ENCODE data around the gene DSE.

Gene DSE

GRCh38 chr6:116405652-116406356, 35.1 kb downstream of the DSE start:
- 100% methylated on average over 4 of the region's 8 CpGs for WGBS (ENCODE audit: insufficient coverage)
- POLR2A ChIA-PET, result no interaction called here
- H3K9me3 ChIP-seq (ENCODE audit: control extremely low read depth in 1 of 5, control insufficient read depth in 4 of 5, insufficient read depth in 2 of 5, low read depth in 1 of 5, low read length in 4 of 5), result no peaks in the 10 kb centered on the region
- no peak for DNase-seq
- H3K27me3 ChIP-seq (replicated peaks in 2 of 5; ENCODE audit: control insufficient read depth in 4 of 5, insufficient read depth in 5 of 5, low read length in 4 of 5), result no peaks in the 10 kb centered on the region
- no peak overlapping the region for H3K4me3 ChIP-seq (ENCODE audit: control insufficient read depth in 1 of 7, extremely low read depth in 1 of 7, insufficient read depth in 4 of 7, low read depth in 2 of 7, low read length in 6 of 7)
- H3K27ac ChIP-seq (ENCODE audit: insufficient read depth in 1 of 2, low read depth in 1 of 2, low read length in 2 of 2, poor library complexity in 1 of 2, severe bottlenecking in 2 of 2), result no peak overlapping the region
- H3K4me1 ChIP-seq (ENCODE audit: control extremely low read depth in 1 of 4, control insufficient read depth in 4 of 4, insufficient read depth in 4 of 4, low read length in 3 of 4), result peaks cover 11 to 33% (median 26%) of the 10 kb centered on the region in 4 experiments
- peaks cover 0 to 4% (median 0%) of the 10 kb centered on the region in 4 experiments for H3K36me3 ChIP-seq (ENCODE audit: control insufficient read depth in 4 of 4, insufficient read depth in 4 of 4, low read length in 3 of 4)
- CTCF ChIA-PET, result interaction anchor here (2.5 kb wide), 1 partner anchor 12 kb away, joined by 6 read pairs; no protein-coding TSS in a partner anchor

- DNase-seq, result peak in 2 of 3 donors; percentile 37 to 38
- ChIA-PET POLR2A (no interaction called here), CTCF (no interaction called here)
- WGBS (ENCODE audit: insufficient coverage), result 0% methylated on average over 2 of the region's 4 CpGs
- peaks cover 19 to 42% (median 36%) of the 10 kb centered on the region in 4 experiments for H3K4me1 ChIP-seq (ENCODE audit: control extremely low read depth in 1 of 4, control insufficient read depth in 4 of 4, insufficient read depth in 4 of 4, low read length in 3 of 4)
- H3K36me3 ChIP-seq (ENCODE audit: control insufficient read depth in 4 of 4, insufficient read depth in 4 of 4, low read length in 3 of 4), result peaks cover 0 to 4% (median 0%) of the 10 kb centered on the region in 4 experiments
- H3K9me3 ChIP-seq (ENCODE audit: control extremely low read depth in 1 of 5, control insufficient read depth in 4 of 5, insufficient read depth in 2 of 5, low read depth in 1 of 5, low read length in 4 of 5), result no peaks in the 10 kb centered on the region
- no peak overlapping the region for H3K27ac ChIP-seq (ENCODE audit: insufficient read depth in 1 of 2, low read depth in 1 of 2, low read length in 2 of 2, poor library complexity in 1 of 2, severe bottlenecking in 2 of 2)
- H3K27me3 ChIP-seq (replicated peaks in 2 of 5; ENCODE audit: control insufficient read depth in 4 of 5, insufficient read depth in 5 of 5, low read length in 4 of 5), result no peaks in the 10 kb centered on the region
- no peak overlapping the region for H3K4me3 ChIP-seq (ENCODE audit: control insufficient read depth in 1 of 7, extremely low read depth in 1 of 7, insufficient read depth in 4 of 7, low read depth in 2 of 7, low read length in 6 of 7)
Measured at GRCh38 chr6:116406678-116407345, 36.1 kb downstream of the DSE start.

GRCh38 chr6:116408491-116408890, 37.7 kb downstream of the DSE start:
- no peak overlapping the region for H3K27ac ChIP-seq (ENCODE audit: insufficient read depth in 1 of 2, low read depth in 1 of 2, low read length in 2 of 2, poor library complexity in 1 of 2, severe bottlenecking in 2 of 2)

GRCh38 chr6:116409756-116410155, 39.0 kb downstream of the DSE start:
- 6% methylated on average over 2 of the region's 3 CpGs for WGBS (ENCODE audit: insufficient coverage)
- H3K36me3 ChIP-seq (ENCODE audit: control insufficient read depth in 4 of 4, insufficient read depth in 4 of 4, low read length in 3 of 4), result peaks cover 0 to 4% (median 0%) of the 10 kb centered on the region in 4 experiments
- CTCF ChIA-PET, result interaction anchor here (0.9 to 4.5 kb wide), 5 partner anchors 16 to 122 kb away, joined by 3 to 17 read pairs (median 3); no protein-coding TSS in a partner anchor

More at GRCh38 chr6:116408491-116408890, 37.7 kb downstream of the DSE start:
- peaks cover 0 to 4% (median 0%) of the 10 kb centered on the region in 4 experiments for H3K36me3 ChIP-seq (ENCODE audit: control insufficient read depth in 4 of 4, insufficient read depth in 4 of 4, low read length in 3 of 4)
- 97% methylated on average over 4 of the region's 4 CpGs for WGBS (ENCODE audit: insufficient coverage)
- CTCF ChIA-PET, result interaction anchor here (1.1 to 4.5 kb wide), 3 partner anchors 14 to 40 kb away, joined by 3 to 17 read pairs (median 3); no protein-coding TSS in a partner anchor
- DNase-seq, result no peak
- peaks cover 19 to 47% (median 41%) of the 10 kb centered on the region in 4 experiments for H3K4me1 ChIP-seq (ENCODE audit: control extremely low read depth in 1 of 4, control insufficient read depth in 4 of 4, insufficient read depth in 4 of 4, low read length in 3 of 4)
- H3K27me3 ChIP-seq (replicated peaks in 2 of 5; ENCODE audit: control insufficient read depth in 4 of 5, insufficient read depth in 5 of 5, low read length in 4 of 5), result no peaks in the 10 kb centered on the region
- POLR2A ChIA-PET, result no interaction called here
- H3K4me3 ChIP-seq (ENCODE audit: control insufficient read depth in 1 of 7, extremely low read depth in 1 of 7, insufficient read depth in 4 of 7, low read depth in 2 of 7, low read length in 6 of 7), result no peak overlapping the region
- H3K9me3 ChIP-seq (ENCODE audit: control extremely low read depth in 1 of 5, control insufficient read depth in 4 of 5, insufficient read depth in 2 of 5, low read depth in 1 of 5, low read length in 4 of 5), result no peaks in the 10 kb centered on the region

GRCh38 chr6:116411284-116411623, 40.5 kb downstream of the DSE start:
- Histone ChIP-seq H3K36me3 (ENCODE audit: control insufficient read depth in 4 of 4, insufficient read depth in 4 of 4, low read length in 3 of 4) (peaks cover 0 to 4% (median 0%) of the 10 kb centered on the region in 4 experiments), H3K4me1 (ENCODE audit: control extremely low read depth in 1 of 4, control insufficient read depth in 4 of 4, insufficient read depth in 4 of 4, low read length in 3 of 4) (peaks cover 19 to 39% (median 32%) of the 10 kb centered on the region in 4 experiments), H3K27me3 (replicated peaks in 2 of 5; ENCODE audit: control insufficient read depth in 4 of 5, insufficient read depth in 5 of 5, low read length in 4 of 5) (no peaks in the 10 kb centered on the region), H3K27ac (ENCODE audit: insufficient read depth in 1 of 2, low read depth in 1 of 2, low read length in 2 of 2, poor library complexity in 1 of 2, severe bottlenecking in 2 of 2) (no peak overlapping the region), H3K9me3 (ENCODE audit: control extremely low read depth in 1 of 5, control insufficient read depth in 4 of 5, insufficient read depth in 2 of 5, low read depth in 1 of 5, low read length in 4 of 5) (no peaks in the 10 kb centered on the region), H3K4me3 (ENCODE audit: control insufficient read depth in 1 of 7, extremely low read depth in 1 of 7, insufficient read depth in 4 of 7, low read depth in 2 of 7, low read length in 6 of 7) (peak overlapping the region in 1 of 7 experiments; percentile 28)
- DNase-seq, result peak in 2 of 3 donors; percentile 21 to 44
- CTCF ChIA-PET, result interaction anchor here (0.7 to 4.5 kb wide), 7 partner anchors 8 to 123 kb away, joined by 3 to 17 read pairs (median 3); no protein-coding TSS in a partner anchor
- POLR2A ChIA-PET, result interaction anchor here (0.6 kb wide), 1 partner anchor 34 kb away, joined by 4 read pairs; no protein-coding TSS in a partner anchor
- WGBS (ENCODE audit: insufficient coverage), result 6% methylated on average over 2 of the region's 4 CpGs

More at GRCh38 chr6:116409756-116410155, 39.0 kb downstream of the DSE start:
- DNase-seq, result peak in 2 of 3 donors; percentile 63 to 75
- Histone ChIP-seq H3K27ac (ENCODE audit: insufficient read depth in 1 of 2, low read depth in 1 of 2, low read length in 2 of 2, poor library complexity in 1 of 2, severe bottlenecking in 2 of 2) (no peak overlapping the region), H3K4me1 (ENCODE audit: control extremely low read depth in 1 of 4, control insufficient read depth in 4 of 4, insufficient read depth in 4 of 4, low read length in 3 of 4) (peaks cover 19 to 47% (median 39%) of the 10 kb centered on the region in 4 experiments), H3K4me3 (ENCODE audit: control insufficient read depth in 1 of 7, extremely low read depth in 1 of 7, insufficient read depth in 4 of 7, low read depth in 2 of 7, low read length in 6 of 7) (no peak overlapping the region), H3K9me3 (ENCODE audit: control extremely low read depth in 1 of 5, control insufficient read depth in 4 of 5, insufficient read depth in 2 of 5, low read depth in 1 of 5, low read length in 4 of 5) (no peaks in the 10 kb centered on the region), H3K27me3 (replicated peaks in 2 of 5; ENCODE audit: control insufficient read depth in 4 of 5, insufficient read depth in 5 of 5, low read length in 4 of 5) (no peaks in the 10 kb centered on the region)
- POLR2A ChIA-PET, result no interaction called here

GRCh38 chr6:116412270-116412669, 41.5 kb downstream of the DSE start:
- ChIA-PET POLR2A (no interaction called here), CTCF (interaction anchor here (1.4 kb wide), 1 partner anchor 19 kb away, joined by 3 read pairs; no protein-coding TSS in a partner anchor)
- Histone ChIP-seq H3K27me3 (replicated peaks in 2 of 5; ENCODE audit: control insufficient read depth in 4 of 5, insufficient read depth in 5 of 5, low read length in 4 of 5) (no peaks in the 10 kb centered on the region), H3K4me1 (ENCODE audit: control extremely low read depth in 1 of 4, control insufficient read depth in 4 of 4, insufficient read depth in 4 of 4, low read length in 3 of 4) (peaks cover 18 to 30% (median 25%) of the 10 kb centered on the region in 4 experiments), H3K9me3 (ENCODE audit: control extremely low read depth in 1 of 5, control insufficient read depth in 4 of 5, insufficient read depth in 2 of 5, low read depth in 1 of 5, low read length in 4 of 5) (no peaks in the 10 kb centered on the region), H3K36me3 (ENCODE audit: control insufficient read depth in 4 of 4, insufficient read depth in 4 of 4, low read length in 3 of 4) (peaks cover 0 to 4% (median 0%) of the 10 kb centered on the region in 4 experiments), H3K4me3 (ENCODE audit: control insufficient read depth in 1 of 7, extremely low read depth in 1 of 7, insufficient read depth in 4 of 7, low read depth in 2 of 7, low read length in 6 of 7) (no peak overlapping the region), H3K27ac (ENCODE audit: insufficient read depth in 1 of 2, low read depth in 1 of 2, low read length in 2 of 2, poor library complexity in 1 of 2, severe bottlenecking in 2 of 2) (no peak overlapping the region)
- no peak for DNase-seq

Measured in common myeloid progenitor, CD34-positive (primary cell).